Common myeloid progenitor, CD34-positive (primary cell): ENCODE data around the gene SNAP29.
"Not testable (repeated sequence)": the region's sequence is repeated elsewhere in the genome, so short reads cannot be mapped to it uniquely, and the experiment has no call there.

Source experiments
- CTCF ChIA-PET: fragments of 350-600 bp; sonication (Branson Sonifier 250); formaldehyde crosslinking; loops from one replicate; lab custom pipeline; 2021; ENCODE audit warnings: antibody characterized with exemption; lab: Charles Lee
- POLR2A ChIA-PET: fragments of 350-600 bp; sonication (Branson Sonifier 250); formaldehyde crosslinking; loops from one replicate; lab custom pipeline; 2021; ENCODE audit warnings: antibody characterized with exemption; lab: Charles Lee
- DNase-seq, 3 donors: peaks; one replicate each; pipeline versions ENCODE4 v3.0.0 to v3.0.0-alpha.2; 2013
- H3K27ac ChIP-seq, 2 experiments: 1 replicate in 1 of 2; 2 replicates in 1 of 2; pipeline ENCODE4 v1.7.0; 2013; ENCODE audit warnings: inconsistent platforms in 2 of 2, low read length in 2 of 2, mild to moderate bottlenecking in 2 of 2, low read depth in 1 of 2, moderate library complexity in 1 of 2; ENCODE audit not compliant: severe bottlenecking in 2 of 2, insufficient read depth in 1 of 2, poor library complexity in 1 of 2
- H3K27me3 ChIP-seq, 5 experiments: replicated peaks in 2 of 5; 1 replicate in 3 of 5; 2 replicates in 2 of 5; pipeline versions ENCODE4 v1.6.1 to v1.7.0; 2013; ENCODE audit warnings: low read length in 4 of 5, mild to moderate bottlenecking in 2 of 5, moderate library complexity in 2 of 5, inconsistent platforms in 1 of 5; ENCODE audit not compliant: insufficient read depth in 5 of 5, control insufficient read depth in 4 of 5
- H3K36me3 ChIP-seq, 4 experiments: 1 replicate in 2 of 4; 2 replicates in 2 of 4; pipeline versions ENCODE4 v1.6.1 to v1.7.0; 2013; ENCODE audit warnings: low read length in 3 of 4, control low read depth in 1 of 4, mild to moderate bottlenecking in 1 of 4; ENCODE audit not compliant: control insufficient read depth in 4 of 4, insufficient read depth in 4 of 4
- H3K4me1 ChIP-seq, 4 experiments: 1 replicate in 3 of 4; 2 replicates in 1 of 4; pipeline versions ENCODE4 v1.6.1 to v1.7.1; 2013; ENCODE audit warnings: low read length in 3 of 4, mild to moderate bottlenecking in 3 of 4, control low read depth in 1 of 4, inconsistent platforms in 1 of 4, moderate library complexity in 1 of 4; ENCODE audit not compliant: control insufficient read depth in 4 of 4, insufficient read depth in 4 of 4; ENCODE audit errors: control extremely low read depth in 1 of 4
- H3K4me3 ChIP-seq, 7 experiments: 1 replicate in 4 of 7; 2 replicates in 3 of 7; pipeline versions ENCODE4 v1.5.1 to v1.7.0; 2013; ENCODE audit warnings: mild to moderate bottlenecking in 7 of 7, low read length in 6 of 7, moderate library complexity in 6 of 7, inconsistent platforms in 2 of 7, low read depth in 2 of 7, control low read depth in 1 of 7; ENCODE audit not compliant: insufficient read depth in 4 of 7, control insufficient read depth in 1 of 7; ENCODE audit errors: extremely low read depth in 1 of 7
- H3K9me3 ChIP-seq, 5 experiments: 1 replicate in 4 of 5; 2 replicates in 1 of 5; pipeline versions ENCODE4 v1.6.1 to v1.7.1; 2013; ENCODE audit warnings: low read length in 4 of 5, mild to moderate bottlenecking in 2 of 5, inconsistent platforms in 1 of 5, low read depth in 1 of 5, moderate library complexity in 1 of 5; ENCODE audit not compliant: control insufficient read depth in 4 of 5, insufficient read depth in 2 of 5; ENCODE audit errors: control extremely low read depth in 1 of 5
- WGBS: methylation state at CpG from one replicate; pipeline ENCODE4 v1.1.5; 2013; ENCODE audit not compliant: insufficient coverage; 5-methylcytosine and 5-hydroxymethylcytosine counted together

Gene SNAP29

DNA sequence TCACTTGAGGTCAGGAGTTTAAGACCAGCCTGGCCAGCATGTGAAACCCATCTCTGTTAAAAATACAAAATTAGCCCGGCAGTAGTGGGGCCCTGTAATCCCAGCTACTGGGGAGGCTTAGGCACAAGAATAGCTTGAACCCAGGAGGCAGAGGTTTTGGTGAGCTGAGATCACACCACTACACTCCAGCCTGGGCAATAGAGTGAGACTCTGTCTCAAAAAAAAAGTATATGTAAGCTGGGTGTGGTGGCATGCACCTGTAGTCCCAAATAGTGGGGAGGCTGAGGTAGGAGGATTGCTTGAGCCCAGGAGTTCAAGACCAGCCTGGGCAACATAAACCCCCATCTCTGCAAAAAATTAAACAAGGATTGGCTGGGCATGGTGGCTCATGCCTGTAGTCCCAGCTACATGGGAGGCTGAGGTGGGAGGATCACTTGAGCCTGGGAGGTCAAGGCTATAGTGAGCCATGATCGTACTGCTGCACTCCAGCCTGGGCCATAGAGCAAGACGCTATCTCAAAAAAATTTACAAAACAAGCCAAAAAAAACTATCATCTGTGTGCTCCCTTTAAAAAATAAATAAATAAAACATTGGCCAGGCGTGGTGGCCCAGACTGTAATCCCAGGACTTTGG is 69.2 kb downstream of the SNAP29 start:
- WGBS: 100% methylated on average over 1 of the region's 4 CpGs
- no peak overlapping the region for H3K27ac ChIP-seq
- H3K9me3 ChIP-seq: no peaks in the 10 kb centered on the region
- ChIA-PET POLR2A (no interaction called here), CTCF (interaction anchor here (0.6 to 1.8 kb wide), 4 partner anchors 9 to 39 kb away, joined by 3 to 9 read pairs (median 4); partner anchors contain the start of gene AIFM3)
- no peak overlapping the region for H3K4me3 ChIP-seq
- DNase-seq: no peak
- H3K4me1 ChIP-seq: peaks cover 0 to 27% (median 16%) of the 10 kb centered on the region in 4 experiments
- H3K27me3 ChIP-seq: no peaks in the 10 kb centered on the region
- peaks cover 0 to 7% (median 1%) of the 10 kb centered on the region in 4 experiments for H3K36me3 ChIP-seq

DNA sequence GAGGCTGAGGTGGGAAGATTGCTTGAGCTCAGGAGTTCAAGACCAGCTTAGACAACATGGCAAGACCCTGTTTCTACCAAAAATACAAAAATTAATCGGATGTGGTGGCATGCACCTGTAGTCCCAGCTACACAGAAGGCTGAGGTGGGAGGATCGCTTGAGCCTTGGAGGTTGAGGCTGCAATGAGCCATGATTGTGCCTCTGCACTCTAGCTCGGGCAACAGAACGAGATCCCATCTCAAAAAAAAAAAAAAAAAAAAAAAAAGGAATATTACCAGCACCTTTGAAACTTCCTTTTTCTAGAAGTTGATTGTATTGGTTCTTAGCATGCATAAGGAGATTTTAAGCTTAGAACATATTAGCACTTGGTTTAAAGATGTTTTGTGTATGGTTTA is 69.8 kb downstream of the SNAP29 start:
- Histone ChIP-seq H3K27me3 (no peaks in the 10 kb centered on the region), H3K4me3 (no peak overlapping the region), H3K27ac (no peak overlapping the region), H3K9me3 (no peaks in the 10 kb centered on the region), H3K36me3 (peaks cover 0 to 8% (median 1%) of the 10 kb centered on the region in 4 experiments), H3K4me1 (peaks cover 0 to 27% (median 16%) of the 10 kb centered on the region in 4 experiments)
- no peak for DNase-seq
- POLR2A ChIA-PET: no interaction called here
- whole genome bisulfite sequencing: no CpG with 5 or more reads among the region's 4 CpGs
- CTCF ChIA-PET: interaction anchor here (0.6 to 1.8 kb wide), 5 partner anchors 9 to 118 kb away, joined by 3 to 9 read pairs (median 3); partner anchors contain the start of gene AIFM3

- peaks cover 2 to 18% (median 10%) of the 10 kb centered on the region in 4 experiments for H3K36me3 ChIP-seq
- peak overlapping the region in 1 of 2 experiments; percentile 32 for H3K27ac ChIP-seq
- peaks cover 0 to 27% (median 16%) of the 10 kb centered on the region in 4 experiments for H3K4me1 ChIP-seq
- no CpG with 5 or more reads among the region's 1 CpG for WGBS
- H3K9me3 ChIP-seq: no peaks in the 10 kb centered on the region
- no peaks in the 10 kb centered on the region for H3K27me3 ChIP-seq
- no peak for DNase-seq
- no peak overlapping the region for H3K4me3 ChIP-seq
- ChIA-PET POLR2A (no interaction called here), CTCF (no interaction called here)
Observed at GRCh38 chr22:20930004-20930403, 71.2 kb downstream of the SNAP29 start.

DNA sequence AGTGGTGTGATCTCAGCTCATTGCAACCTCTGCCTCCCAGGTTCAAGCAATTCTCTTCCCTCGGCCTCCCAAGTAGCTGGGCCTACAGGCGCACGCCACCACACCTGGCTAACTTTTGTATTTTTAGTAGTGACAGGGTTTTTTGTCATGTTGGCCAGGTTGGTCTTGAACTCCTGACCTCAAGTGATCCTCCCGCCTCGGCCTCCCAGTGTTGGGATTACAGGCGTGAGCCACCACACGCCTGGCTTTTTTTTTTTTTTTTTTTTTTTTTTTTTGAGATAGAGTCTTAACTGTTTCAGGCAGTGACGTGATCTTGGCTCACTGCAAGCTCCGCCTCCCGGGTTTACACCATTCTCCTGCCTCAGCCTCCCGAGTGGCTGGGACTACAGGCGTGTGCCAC is 71.6 kb downstream of the SNAP29 start:
- WGBS: 100% methylated on average over 6 of the region's 12 CpGs
- DNase-seq, POLR2A ChIA-PET, H3K9me3 ChIP-seq, H3K27me3 ChIP-seq, CTCF ChIA-PET, H3K4me3 ChIP-seq: not testable (repeated sequence)
- peaks cover 0 to 24% (median 13%) of the 10 kb centered on the region in 4 experiments for H3K4me1 ChIP-seq
- H3K36me3 ChIP-seq: peaks cover 2 to 22% (median 12%) of the 10 kb centered on the region in 4 experiments
- H3K27ac ChIP-seq: peak overlapping the region in 1 of 2 experiments; percentile 32

GRCh38 chr22:20931126-20931654 is 72.4 kb downstream of the SNAP29 start:
- DNase-seq: no peak
- Histone ChIP-seq H3K27me3 (no peaks in the 10 kb centered on the region), H3K9me3 (no peaks in the 10 kb centered on the region), H3K4me3 (no peak overlapping the region), H3K4me1 (peaks cover 0 to 20% (median 10%) of the 10 kb centered on the region in 4 experiments), H3K27ac (peak overlapping the region in 1 of 2 experiments; percentile 49), H3K36me3 (peaks cover 2 to 30% (median 13%) of the 10 kb centered on the region in 4 experiments)
- ChIA-PET POLR2A (no interaction called here), CTCF (interaction anchor here (1.0 to 1.5 kb wide), 4 partner anchors 10 to 46 kb away, joined by 3 to 6 read pairs (median 4); no protein-coding TSS in a partner anchor)
- WGBS: no CpG with 5 or more reads among the region's 4 CpGs

GRCh38 chr22:20933910-20934309 is 75.1 kb downstream of the SNAP29 start:
- H3K27me3 ChIP-seq: no peaks in the 10 kb centered on the region
- peaks cover 9 to 41% (median 22%) of the 10 kb centered on the region in 4 experiments for H3K36me3 ChIP-seq
- WGBS: 99% methylated on average over 6 of the region's 7 CpGs
- no peak overlapping the region for H3K27ac ChIP-seq
- no peak overlapping the region for H3K4me3 ChIP-seq
- ChIA-PET CTCF (interaction anchor here (0.9 to 1.0 kb wide), 2 partner anchors 9 to 11 kb away, joined by 3 to 4 read pairs; no protein-coding TSS in a partner anchor), POLR2A (no interaction called here)
- DNase-seq: no peak
- H3K9me3 ChIP-seq: no peaks in the 10 kb centered on the region
- H3K4me1 ChIP-seq: peaks cover 0 to 24% (median 10%) of the 10 kb centered on the region in 4 experiments

DNA sequence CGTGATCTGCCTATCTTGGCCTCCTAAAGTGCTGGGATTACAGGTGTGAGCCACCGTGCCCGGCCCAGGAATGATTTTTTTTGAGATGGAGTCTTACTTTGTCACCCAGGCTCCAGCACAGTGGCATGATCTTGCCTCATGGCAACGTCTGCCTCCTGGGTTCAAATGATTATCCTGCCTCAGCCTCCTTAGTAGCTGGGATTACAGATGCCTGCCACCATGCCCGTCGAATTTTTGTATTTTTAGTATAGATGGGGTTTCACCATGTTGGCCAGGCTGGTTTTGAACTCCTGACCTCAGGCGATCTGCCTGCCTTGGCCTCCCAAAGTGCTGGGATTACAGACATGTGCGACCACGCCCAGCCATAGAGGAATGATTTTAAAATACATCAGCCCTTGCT is 76.2 kb downstream of the SNAP29 start:
- H3K4me3 ChIP-seq, H3K9me3 ChIP-seq, DNase-seq, H3K27ac ChIP-seq, H3K27me3 ChIP-seq, POLR2A ChIA-PET: not testable (repeated sequence)
- CTCF ChIA-PET: interaction anchor here (0.8 kb wide), 1 partner anchor 49 kb away, joined by 5 read pairs; no protein-coding TSS in a partner anchor
- peaks cover 0 to 24% (median 10%) of the 10 kb centered on the region in 4 experiments for H3K4me1 ChIP-seq
- WGBS: 97% methylated on average over 8 of the region's 9 CpGs
- peaks cover 11 to 46% (median 22%) of the 10 kb centered on the region in 4 experiments for H3K36me3 ChIP-seq
